Small intestine (tissue), 16 donors: ENCODE data around the gene SYCP2L. TPM values are rescaled to one million over a fixed set of nuclear protein-coding genes. Genes with fewer than 3 reads are reported as not detected.
A peak's percentile ranks its signal among the peaks of the same experiment; 100 is the strongest.

ENCODE experiments used
- DNase-seq, 2 donors: peaks; one replicate each; pipeline versions ENCODE4 v3.0.0 to v3.0.0-alpha.2; 2013
- FAIRE-seq: peaks from 2 replicates; lab custom pipeline; 2012; peaks lifted over from hg19 to GRCh38; lab: Jason Lieb, UNC
- H3K27ac ChIP-seq, 3 donors: one replicate each; pipeline ENCODE4 v1.5.1; 2013; ENCODE audit warnings: low read length in 2 of 3, mild to moderate bottlenecking in 2 of 3, control low read depth in 1 of 3, inconsistent platforms in 1 of 3, low read depth in 1 of 3, moderate library complexity in 1 of 3
- H3K27me3 ChIP-seq, 3 donors: one replicate each; pipeline ENCODE4 v1.6.1; 2013; ENCODE audit warnings: low read length in 3 of 3, inconsistent platforms in 1 of 3; ENCODE audit not compliant: control insufficient read depth in 3 of 3, insufficient read depth in 3 of 3
- H3K36me3 ChIP-seq, 3 donors: one replicate each; pipeline ENCODE4 v1.6.1; 2013; ENCODE audit warnings: low read length in 3 of 3, inconsistent platforms in 1 of 3, low read depth in 1 of 3, mild to moderate bottlenecking in 1 of 3, moderate library complexity in 1 of 3; ENCODE audit not compliant: control insufficient read depth in 3 of 3, insufficient read depth in 2 of 3
- H3K4me1 ChIP-seq, 3 donors: one replicate each; pipeline ENCODE4 v1.6.1; 2013; ENCODE audit warnings: low read length in 2 of 3, inconsistent platforms in 1 of 3, low read depth in 1 of 3, mild to moderate bottlenecking in 1 of 3, moderate library complexity in 1 of 3; ENCODE audit not compliant: control insufficient read depth in 3 of 3, insufficient read depth in 2 of 3
- H3K4me3 ChIP-seq, 3 donors: one replicate each; pipeline ENCODE4 v1.5.1; 2013; ENCODE audit warnings: low read length in 3 of 3, control low read depth in 1 of 3, inconsistent platforms in 1 of 3, low read depth in 1 of 3, mild to moderate bottlenecking in 1 of 3, moderate library complexity in 1 of 3
- H3K9me3 ChIP-seq, 2 donors: one replicate each; pipeline ENCODE4 v1.6.1; 2013; ENCODE audit warnings: low read depth in 1 of 2, low read length in 1 of 2; ENCODE audit not compliant: control insufficient read depth in 2 of 2, insufficient read depth in 1 of 2
- WGBS, 3 donors: extraction: QIAGEN DNeasy Blood & Tissue Kit; methylation state at CpG; one replicate each; pipeline ENCODE4 v1.1.7; 2013; 5-methylcytosine and 5-hydroxymethylcytosine counted together
- long read RNA-seq, 10 donors: transcript quantifications; one replicate each; lab custom pipeline, GENCODE V29; 2026
- polyA plus RNA-seq, 4 donors: library from polyadenylated mRNA; stranded (reverse) in 3 of 4; unstranded in 1 of 4; fragments of 200-250 nt in 3 of 4; fragments of 120-200 nt in 1 of 4; gene quantifications; one replicate each; pipeline versions ENCODE4 v1.2.1 to v1.2.3, GENCODE V29; 2013
- donor health status: healthy with polysubstance abuse.
- donor health status: control.
- donor health status: control.
- donor health status: Bipolar disorder and iron deficiency.
- donor health status: healthy.

SYCP2L gene
- under 1 TPM in 2 of 4 donors, not detected in 2; 0.07 to 0.40 TPM for polyA plus RNA-seq
- long read RNA-seq, donor 1, partial matches to known transcripts = 0 of 1 reads
- long read RNA-seq, donor 1, other reads (novel, unspliced or antisense) = 0 of 1 reads
- long read RNA-seq, donor 2 = 0 reads
- long read RNA-seq, donor 3 = 0 reads
- long read RNA-seq, donor 4 = 0 reads
- long read RNA-seq, donor 5 = 0 reads
- long read RNA-seq, donor 6 = 0 reads
- long read RNA-seq, donor 7 = 0 reads
- long read RNA-seq, donor 8 = 0 reads
- long read RNA-seq, donor 9 = 0 reads
- long read RNA-seq, donor 10, partial matches to known transcripts = 0 of 1 reads
- long read RNA-seq, donor 10, other reads (novel, unspliced or antisense) = 0 of 1 reads

DNA sequence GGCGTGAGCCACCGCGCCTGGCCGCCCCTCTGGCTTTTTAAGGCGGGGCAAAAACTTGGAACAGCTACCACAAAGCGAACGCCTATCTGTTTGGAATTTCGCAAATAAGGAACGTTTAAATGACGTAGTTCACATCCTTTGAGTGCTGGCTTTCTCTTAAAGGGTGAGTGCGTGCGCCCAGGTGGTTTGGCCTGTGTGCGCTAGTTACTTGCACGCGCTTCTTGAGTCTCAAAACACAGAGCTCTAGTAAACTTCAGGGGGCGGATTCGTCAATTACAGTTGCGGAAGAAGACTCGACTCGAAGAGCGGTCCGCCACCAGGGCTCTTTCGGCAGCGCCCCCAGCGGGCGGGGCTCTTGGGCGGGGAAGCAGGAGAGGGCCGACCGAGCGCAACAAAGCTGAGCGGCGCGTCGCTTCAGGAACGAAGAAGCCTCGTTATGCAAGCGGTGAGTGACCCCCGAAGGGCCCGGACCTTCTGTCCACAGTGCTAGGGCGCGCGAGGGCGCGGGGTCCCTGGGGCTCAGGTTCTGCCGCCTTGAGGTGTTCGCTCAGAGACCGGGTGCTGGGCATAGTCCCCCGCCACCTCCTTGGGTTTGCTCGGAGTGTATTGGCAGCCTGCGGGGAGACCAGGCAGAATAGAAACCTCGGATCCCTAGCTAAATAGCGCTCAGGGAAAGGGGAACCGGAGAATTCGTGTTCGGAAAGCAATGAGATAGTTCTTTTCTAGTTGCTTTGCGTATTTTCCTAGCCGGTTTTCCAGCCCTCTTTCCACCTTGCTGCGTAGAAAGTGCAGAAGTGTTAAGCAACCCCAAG is at the start of gene SYCP2L:
Gene SYCP2L (plus strand): TSS at position 362 of the 812 bp plus-strand sequence. CDS start 75 bp downstream, at position 437.
- Histone ChIP-seq H3K27me3 (peaks cover 4 to 64% (median 33%) of the 10 kb centered on the region in 3 donors), H3K36me3 (no peaks in the 10 kb centered on the region), H3K4me1 (peaks cover 0 to 3% (median under 1%) of the 10 kb centered on the region in 3 donors), H3K9me3 (no peaks in the 10 kb centered on the region), H3K27ac (no peak within 1 kb of the TSS), H3K4me3 (peak within 1 kb of the TSS in 1 of 3 donors; percentile 31)
- 2 to 8% (median 8%) methylated on average over 57 to 58 of the region's 58 CpGs for WGBS, 3 donors
- DNase-seq (peak in 1 of 2 donors; percentile 51), FAIRE-seq (no peak)

GRCh38 chr6:10837622-10837994 is 49.2 kb upstream of the SYCP2L start:
- no peak overlapping the region for H3K27ac ChIP-seq
- H3K4me3 ChIP-seq = peak overlapping the region; percentile 32 to 59 (median 47)
- H3K9me3 ChIP-seq = peaks cover 0 to 9% of the 10 kb centered on the region in 2 donors
- H3K36me3 ChIP-seq = no peaks in the 10 kb centered on the region
- H3K27me3 ChIP-seq = peaks cover 0 to 34% (median 6%) of the 10 kb centered on the region in 3 donors
- FAIRE-seq (no peak), DNase-seq (peak in 1 of 2 donors; percentile 7)
- 1% methylated on average over 22 of the region's 22 CpGs for WGBS, 3 donors
- H3K4me1 ChIP-seq = peaks cover 0 to 15% (median 0%) of the 10 kb centered on the region in 3 donors

- Histone ChIP-seq H3K27me3 (peaks cover 0 to 34% (median 6%) of the 10 kb centered on the region in 3 donors), H3K9me3 (peaks cover 0 to 9% of the 10 kb centered on the region in 2 donors), H3K4me3 (peak within 1 kb of the TSS; percentile 32 to 59 (median 47)), H3K4me1 (peaks cover 0 to 15% (median 0%) of the 10 kb centered on the region in 3 donors), H3K27ac (no peak within 1 kb of the TSS), H3K36me3 (no peaks in the 10 kb centered on the region)
- FAIRE-seq = no peak
- peak; percentile 88 to 95 for DNase-seq
- WGBS, 3 donors = 0 to 1% (median 1%) methylated on average over 44 to 53 of the region's 53 CpGs
Measured at GRCh38 chr6:10837995-10838793, 48.7 kb upstream of the SYCP2L start, which contains the start of gene MAK. Gene MAK, minus strand, starts transcription at chr6:10838539. Its CDS starts 7,891 bp downstream, at chr6:10830648.

DNA sequence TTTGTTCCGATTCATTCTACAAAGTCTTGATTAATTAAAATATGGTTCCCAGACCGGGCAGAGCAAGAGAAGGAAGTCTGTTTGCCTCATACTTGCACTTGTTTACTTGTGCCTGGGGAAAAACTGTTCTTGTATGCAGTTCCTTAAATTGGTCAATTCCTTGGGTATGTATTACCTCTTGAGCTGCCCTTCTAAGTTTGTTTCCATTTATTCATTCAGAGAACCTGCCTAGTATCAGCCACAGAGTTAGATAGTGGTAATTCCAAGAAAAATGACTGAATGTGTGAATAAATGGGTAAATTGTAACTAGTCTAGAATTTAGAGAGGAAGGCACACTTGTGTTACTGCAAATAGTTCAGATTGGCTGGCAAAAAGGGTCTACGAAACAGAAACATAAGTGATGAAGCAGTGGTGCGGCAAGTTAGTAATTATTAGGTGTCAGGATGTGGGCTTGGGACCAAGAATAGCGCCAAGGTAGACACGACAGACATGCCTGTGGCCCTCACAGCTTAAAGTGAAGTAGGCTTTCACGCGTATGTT is 48.0 kb upstream of the SYCP2L start:
- FAIRE-seq = no peak

GRCh38 chr6:10843554-10843953 is 43.3 kb upstream of the SYCP2L start:
- Histone ChIP-seq H3K36me3 (no peaks in the 10 kb centered on the region), H3K27ac (no peak overlapping the region), H3K4me1 (no peaks in the 10 kb centered on the region), H3K27me3 (peaks cover 0 to 3% (median 0%) of the 10 kb centered on the region in 3 donors), H3K4me3 (no peak overlapping the region), H3K9me3 (peaks cover 0 to 3% of the 10 kb centered on the region in 2 donors)
- FAIRE-seq (no peak), DNase-seq (no peak)

More for the DNA sequence above, 48.0 kb upstream of the SYCP2L start:
- Histone ChIP-seq H3K4me1 (peaks cover 0 to 15% (median 0%) of the 10 kb centered on the region in 3 donors), H3K36me3 (no peaks in the 10 kb centered on the region), H3K4me3 (peak overlapping the region in 2 of 3 donors; percentile 47 to 59), H3K9me3 (peaks cover 0 to 11% of the 10 kb centered on the region in 2 donors), H3K27me3 (peaks cover 0 to 34% (median 6%) of the 10 kb centered on the region in 3 donors), H3K27ac (no peak overlapping the region)
- DNase-seq = no peak
- WGBS, 3 donors = 56 to 58% (median 57%) methylated on average over 8 of the region's 8 CpGs

DNA sequence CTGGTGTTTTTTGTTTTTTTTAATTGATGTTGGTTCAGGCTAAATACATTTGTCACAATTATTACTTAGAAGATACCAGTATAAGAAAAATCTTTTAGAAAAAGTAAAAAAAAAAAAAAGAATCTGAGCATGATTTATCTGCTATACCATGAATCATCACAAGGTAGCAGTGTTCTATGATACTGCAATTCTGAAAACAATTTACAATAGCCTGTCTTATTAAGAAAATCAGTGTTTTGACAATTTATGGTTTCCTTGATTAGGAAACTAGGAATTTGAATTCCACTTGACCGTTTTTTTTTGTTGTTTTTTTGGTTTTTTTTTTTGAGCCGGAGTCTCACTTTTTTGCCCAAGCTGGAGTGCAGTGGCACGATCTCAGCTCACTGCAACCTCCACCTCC is 39.2 kb upstream of the SYCP2L start:
- no peak for FAIRE-seq

GRCh38 chr6:10849901-10850300 is 37.0 kb upstream of the SYCP2L start:
- Histone ChIP-seq H3K36me3 (no peaks in the 10 kb centered on the region), H3K27ac (no peak overlapping the region), H3K4me1 (no peaks in the 10 kb centered on the region), H3K4me3 (no peak overlapping the region), H3K27me3 (no peaks in the 10 kb centered on the region), H3K9me3 (peaks cover 0 to 9% of the 10 kb centered on the region in 2 donors)
- DNase-seq = no peak
- no peak for FAIRE-seq
- WGBS, 3 donors = 86 to 90% (median 87%) methylated on average over 4 of the region's 4 CpGs

More for the DNA sequence above, 39.2 kb upstream of the SYCP2L start:
- Histone ChIP-seq H3K36me3 (no peaks in the 10 kb centered on the region), H3K27ac (no peak overlapping the region), H3K27me3 (no peaks in the 10 kb centered on the region), H3K9me3 (peaks cover 0 to 7% of the 10 kb centered on the region in 2 donors), H3K4me3 (no peak overlapping the region), H3K4me1 (no peaks in the 10 kb centered on the region)
- DNase-seq = no peak
- WGBS, 3 donors = 71 to 74% (median 74%) methylated on average over 3 of the region's 3 CpGs
